OCI-LY7 (cell line): ENCODE results near the gene TRMT61B. TPM values are rescaled to one million over a fixed set of nuclear protein-coding genes. Genes with fewer than 3 reads are reported as not detected.

ENCODE experiments used
- BruUV-seq: library from RNA; stranded (reverse); fragments of 400-500 nt; replicated peaks from 2 replicates; lab custom pipeline; 2021; lab: Mats Ljungman, UMichigan
- CTCF ChIA-PET: fragments of 300-600 bp; sonication (Branson Sonifier 250); formaldehyde crosslinking; loops from one replicate; lab custom pipeline; 2022; ENCODE audit warnings: antibody characterized with exemption; ENCODE audit not compliant: unreplicated experiment; lab: Charles Lee
- POLR2A ChIA-PET: fragments of 300-600 bp; sonication (Branson Sonifier 250); formaldehyde crosslinking; loops from one replicate; lab custom pipeline; 2022; ENCODE audit warnings: antibody characterized with exemption; lab: Charles Lee
- DNase-seq: peaks from one replicate; pipeline ENCODE4 v3.0.0-alpha.2; 2015; ENCODE audit warnings: low spot score
- H2AFZ ChIP-seq: fragments of 200-600 bp; sonication (generic), shearing (Covaris generic); 2 replicates; pipeline ENCODE4 v1.6.1; 2014; ENCODE audit warnings: mild to moderate bottlenecking, antibody characterized with exemption, low read length, moderate library complexity
- H3K27ac ChIP-seq: fragments of 200-600 bp; sonication (generic); 2 replicates; pipeline ENCODE4 v1.5.1; 2014; ENCODE audit warnings: mixed run types, low read depth, mild to moderate bottlenecking, moderate library complexity, low read length, inconsistent platforms; ENCODE audit not compliant: poor library complexity, severe bottlenecking
- H3K36me3 ChIP-seq: fragments of 200-600 bp; sonication (generic); 2 replicates; pipeline ENCODE4 v1.6.1; 2014; ENCODE audit warnings: mild to moderate bottlenecking, antibody characterized with exemption, low read length, moderate library complexity, mixed read lengths; ENCODE audit not compliant: insufficient read depth
- H3K4me1 ChIP-seq: fragments of 200-600 bp; sonication (generic); 2 replicates; pipeline ENCODE4 v1.5.1; 2014; ENCODE audit warnings: mild to moderate bottlenecking, low read length; ENCODE audit not compliant: insufficient read depth, poor library complexity, severe bottlenecking
- H3K4me2 ChIP-seq: fragments of 200-600 bp; sonication (generic); 2 replicates; pipeline ENCODE4 v1.6.1; 2014; ENCODE audit warnings: mild to moderate bottlenecking, low read length
- H3K4me3 ChIP-seq: fragments of 200-600 bp; sonication (generic); 2 replicates; pipeline ENCODE4 v1.5.1; 2014; ENCODE audit warnings: mild to moderate bottlenecking, low read depth, low read length; ENCODE audit not compliant: poor library complexity, severe bottlenecking
- H3K79me2 ChIP-seq: fragments of 200-600 bp; sonication (generic); 2 replicates; pipeline ENCODE4 v1.6.1; 2016; ENCODE audit warnings: low read depth, mild to moderate bottlenecking, low read length, moderate library complexity, mixed read lengths; ENCODE audit not compliant: insufficient read depth
- H3K9me2 ChIP-seq: fragments of 200-600 bp; sonication (generic); 2 replicates; pipeline ENCODE4 v1.6.1; 2016; ENCODE audit warnings: mild to moderate bottlenecking, low read length, mixed read lengths; ENCODE audit not compliant: insufficient read depth
- H3K9me3 ChIP-seq: fragments of 200-600 bp; sonication (generic); 2 replicates; pipeline ENCODE4 v1.6.1; 2014; ENCODE audit warnings: mild to moderate bottlenecking, mixed run types, low read length, mixed read lengths
- H4K20me1 ChIP-seq: fragments of 200-600 bp; sonication (generic); 2 replicates; pipeline ENCODE4 v1.6.1; 2014; ENCODE audit warnings: mild to moderate bottlenecking, antibody characterized with exemption, low read length, moderate library complexity, mixed read lengths; ENCODE audit not compliant: insufficient read depth
- EZH2phosphoT487 ChIP-seq: fragments of 200-600 bp; sonication (generic); IDR thresholded peaks from 2 replicates; pipeline ENCODE4 v1.6.1; 2018; ENCODE audit warnings: low read depth, borderline replicate concordance, mild to moderate bottlenecking, mixed run types, antibody characterized with exemption, low read length, moderate library complexity, mixed read lengths
- intact Hi-C: fragments of 100-400 bp; cut with micrococcal nuclease; formaldehyde crosslinking; loops from one replicate; pipeline ENCODE4 v1.10.0; 2022; ENCODE audit not compliant: unreplicated experiment
- total RNA-seq, 2 experiments: library from RNA; depleted of rRNA in 1 of 2; stranded (reverse); fragments of >200 nt in 1 of 2; shearing (Covaris generic) in 1 of 2; gene quantifications; 2 replicates each; pipeline ENCODE4 v1.2.3, GENCODE V29; 2014 to 2022
- TF ChIP-seq, protein P1 (sequence below): fragments of 200-600 bp; sonication (generic); conservative IDR thresholded peaks from 2 replicates; pipeline ENCODE4 v1.5.1; 2014; ENCODE audit warnings: mild to moderate bottlenecking, antibody characterized with exemption, low read length, moderate library complexity, mixed read lengths

TRMT61B gene
- total RNA-seq, 2 experiments from 2014 or later = 17.8 to 22.7 TPM

DNA sequence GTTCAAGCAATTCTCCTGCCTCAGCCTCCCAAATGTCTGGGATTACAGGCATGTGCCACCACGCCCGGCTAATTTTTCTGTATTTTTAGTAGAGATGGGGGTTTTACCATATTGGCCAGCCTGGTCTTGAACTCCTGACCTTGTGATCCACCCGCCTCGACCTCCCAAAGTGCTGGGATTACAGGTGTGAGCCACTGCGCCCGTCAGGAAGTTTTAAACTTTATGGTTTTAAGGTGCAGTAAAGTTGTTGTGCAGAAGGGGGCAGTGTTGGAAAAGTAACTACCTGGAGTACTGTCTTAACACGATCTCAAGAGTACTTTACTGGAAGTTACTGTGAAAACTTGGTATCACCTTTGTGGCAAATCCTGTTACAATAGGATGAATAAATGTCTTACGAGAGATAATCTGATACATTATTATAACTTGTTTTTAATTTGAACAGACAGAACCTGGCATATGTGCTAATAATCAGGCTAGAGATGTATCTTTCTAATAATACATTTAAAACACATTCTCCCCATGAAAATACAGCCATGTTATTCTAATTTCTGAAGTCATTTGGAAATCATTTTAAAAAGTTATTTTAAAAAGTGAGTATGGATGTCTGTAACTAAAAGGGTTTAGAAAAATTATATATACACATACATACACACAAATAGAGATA lies 48.7 kb downstream of the TRMT61B start:
- H4K20me1 ChIP-seq = peaks cover 4% of the 10 kb centered on the region; the same call in 1 of the 2 replicates
- no peaks in the 10 kb centered on the region for H3K4me1 ChIP-seq
- intact Hi-C loops = loop anchor here (1.0 to 2.0 kb wide), 2 partner anchors 131 to 375 kb away; no protein-coding TSS in a partner anchor
- DNase-seq = peak; percentile 65
- no peak overlapping the region for H3K4me3 ChIP-seq
- no peaks in the 10 kb centered on the region for H3K36me3 ChIP-seq
- H3K27ac ChIP-seq = no peak overlapping the region
- no peaks in the 10 kb centered on the region for H3K9me3 ChIP-seq
- TF ChIP-seq, protein P1, sequence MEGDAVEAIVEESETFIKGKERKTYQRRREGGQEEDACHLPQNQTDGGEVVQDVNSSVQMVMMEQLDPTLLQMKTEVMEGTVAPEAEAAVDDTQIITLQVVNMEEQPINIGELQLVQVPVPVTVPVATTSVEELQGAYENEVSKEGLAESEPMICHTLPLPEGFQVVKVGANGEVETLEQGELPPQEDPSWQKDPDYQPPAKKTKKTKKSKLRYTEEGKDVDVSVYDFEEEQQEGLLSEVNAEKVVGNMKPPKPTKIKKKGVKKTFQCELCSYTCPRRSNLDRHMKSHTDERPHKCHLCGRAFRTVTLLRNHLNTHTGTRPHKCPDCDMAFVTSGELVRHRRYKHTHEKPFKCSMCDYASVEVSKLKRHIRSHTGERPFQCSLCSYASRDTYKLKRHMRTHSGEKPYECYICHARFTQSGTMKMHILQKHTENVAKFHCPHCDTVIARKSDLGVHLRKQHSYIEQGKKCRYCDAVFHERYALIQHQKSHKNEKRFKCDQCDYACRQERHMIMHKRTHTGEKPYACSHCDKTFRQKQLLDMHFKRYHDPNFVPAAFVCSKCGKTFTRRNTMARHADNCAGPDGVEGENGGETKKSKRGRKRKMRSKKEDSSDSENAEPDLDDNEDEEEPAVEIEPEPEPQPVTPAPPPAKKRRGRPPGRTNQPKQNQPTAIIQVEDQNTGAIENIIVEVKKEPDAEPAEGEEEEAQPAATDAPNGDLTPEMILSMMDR = peak; percentile 79
- no peak for TF ChIP-seq EZH2phosphoT487
- CTCF ChIA-PET = no interaction called here
- POLR2A ChIA-PET = interaction anchor here (0.8 to 1.6 kb wide), 2 partner anchors 13 to 116 kb away, joined by 3 to 6 read pairs; no protein-coding TSS in a partner anchor
- H3K9me2 ChIP-seq = no peaks in the 10 kb centered on the region
- H3K79me2 ChIP-seq = no peaks in the 10 kb centered on the region
- H3K4me2 ChIP-seq = no peak overlapping the region
- no peak overlapping the region for H2AFZ ChIP-seq
- BruUV-seq = no TSS peak

DNA sequence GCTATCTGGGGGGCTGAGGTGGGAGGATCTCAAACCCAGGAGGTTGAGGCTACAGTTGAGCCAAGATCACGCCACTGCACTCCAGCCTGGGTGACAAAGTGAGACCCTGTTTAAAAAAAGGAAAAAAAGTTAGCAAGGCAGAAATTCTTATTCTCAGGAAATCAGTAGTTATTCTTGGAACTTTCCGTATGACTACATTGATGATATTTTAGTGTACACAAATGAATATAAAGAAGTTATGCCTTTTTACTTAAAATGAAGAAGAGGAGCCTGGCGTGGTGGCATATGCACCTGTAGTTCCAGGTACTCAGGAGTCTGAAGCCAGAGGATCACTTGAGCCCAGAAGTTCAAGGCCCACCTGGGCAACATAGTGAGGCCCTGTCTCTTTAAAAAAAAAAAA lies 52.1 kb downstream of the TRMT61B start:
- Histone ChIP-seq H3K9me2 (no peaks in the 10 kb centered on the region), H3K79me2 (no peaks in the 10 kb centered on the region), H3K4me1 (no peaks in the 10 kb centered on the region), H3K9me3 (no peaks in the 10 kb centered on the region), H3K36me3 (no peaks in the 10 kb centered on the region), H3K4me2 (no peak overlapping the region), H3K27ac (no peak overlapping the region), H2AFZ (no peak overlapping the region), H4K20me1 (peaks cover 4% of the 10 kb centered on the region; the same call in 1 of the 2 replicates), H3K4me3 (no peak overlapping the region)
- no TSS peak for BruUV-seq
- intact Hi-C loops = no loop called here
- TF ChIP-seq, protein P1 = no peak
- TF ChIP-seq EZH2phosphoT487 = no peak
- DNase-seq = no peak
- ChIA-PET CTCF (no interaction called here), POLR2A (no interaction called here)
